Caki2 (cell line): ENCODE results near the gene GDPGP1. TPM values are rescaled to one million over a fixed set of nuclear protein-coding genes. Genes with fewer than 3 reads are reported as not detected.
"Not testable (repeated sequence)": the region's sequence is repeated elsewhere in the genome, so short reads cannot be mapped to it uniquely, and the experiment has no call there.

ENCODE experiments used
- DNase-seq: peaks from one replicate; pipeline ENCODE4 v3.0.0-alpha.2; 2015; ENCODE audit warnings: low read depth
- in situ Hi-C: cut with HindIII; loops from 2 replicates; pipeline ENCODE4 v1.10.0; 2016; ENCODE audit warnings: low sequenced_read_pairs, low pct_unique_long_range_greater_than_20kb, mixed read lengths
- total RNA-seq: library from RNA; depleted of rRNA; stranded (reverse); fragments of >200 nt; shearing (Covaris generic); gene quantifications from 2 replicates; pipeline ENCODE4 v1.2.3, GENCODE V29; 2014; ENCODE audit warnings: low replicate concordance; rRNA removed

GDPGP1 gene
- total RNA-seq, 1 experiment from 2014 or later = 13.2 TPM

GRCh38 chr15:90278467-90278866, 44.5 kb downstream of the GDPGP1 start:
- in situ Hi-C loops, DNase-seq: not testable (repeated sequence)

GRCh38 chr15:90280743-90281142, 46.7 kb downstream of the GDPGP1 start:
- in situ Hi-C loops, DNase-seq: not testable (repeated sequence)

GRCh38 chr15:90281637-90282036, 47.6 kb downstream of the GDPGP1 start:
- DNase-seq, in situ Hi-C loops: not testable (repeated sequence)

- peak; percentile 37 for DNase-seq
- in situ Hi-C loops = no loop called here
These were observed 52.7 kb downstream of the GDPGP1 start for GRCh38 chr15:90286678-90287077.

GRCh38 chr15:90287101-90287500, 53.1 kb downstream of the GDPGP1 start:
- in situ Hi-C loops = no loop called here
- DNase-seq = no peak

GRCh38 chr15:90287946-90288345, 53.9 kb downstream of the GDPGP1 start:
- DNase-seq = no peak

GRCh38 chr15:90291679-90292356, 57.8 kb downstream of the GDPGP1 start:
- in situ Hi-C loops = no loop called here
- peak; percentile 93 for DNase-seq

More at GRCh38 chr15:90287946-90288345, 53.9 kb downstream of the GDPGP1 start:
- in situ Hi-C loops = no loop called here

- in situ Hi-C loops = not testable (repeated sequence)
- peak; percentile 71 for DNase-seq
These were observed 59.2 kb downstream of the GDPGP1 start for GRCh38 chr15:90293040-90293810.

GRCh38 chr15:90294159-90294558, 60.1 kb downstream of the GDPGP1 start:
- in situ Hi-C loops = no loop called here
- DNase-seq = no peak

- in situ Hi-C loops = no loop called here
- no peak for DNase-seq
These were observed 60.7 kb downstream of the GDPGP1 start for GRCh38 chr15:90294601-90295269.

GRCh38 chr15:90295270-90295648, 61.2 kb downstream of the GDPGP1 start:
- in situ Hi-C loops = no loop called here
- DNase-seq = no peak

Other genes starting within 250 kb of the GDPGP1 start
- 3.0 and 11.3 TPM in 2 replicates for gene ZNF710, start 232.9 kb upstream of the GDPGP1 start, total RNA-seq
- gene IDH2, start 131.7 kb upstream of the GDPGP1 start, total RNA-seq = 73.8 and 74.2 TPM in 2 replicates
- gene SEMA4B, start 32.9 kb upstream of the GDPGP1 start, total RNA-seq = 37.6 and 39.9 TPM in 2 replicates
- 310 and 334 TPM in 2 replicates for gene CIB1, start 268 bp upstream of the GDPGP1 start, total RNA-seq
- gene TTLL13, start 15.3 kb downstream of the GDPGP1 start, total RNA-seq = 0.07 and 4.3 TPM in 2 replicates
- 142 and 149 TPM in 2 replicates for gene NGRN, start 31.5 kb downstream of the GDPGP1 start, total RNA-seq
- gene ZNF774, start 118.1 kb downstream of the GDPGP1 start, total RNA-seq = 0.17 and 3.7 TPM in 2 replicates
- gene IQGAP1, start 154.0 kb downstream of the GDPGP1 start, total RNA-seq = 53.4 and 65.2 TPM in 2 replicates